Neutrophil (primary cell): ENCODE results near the gene CTCFL.
A peak's percentile ranks its signal among the peaks of the same experiment; 100 is the strongest.

Source experiments
- H3K27ac ChIP-seq: fragments of 200-600 bp; sonication (generic); 2 replicates; pipeline ENCODE4 v1.5.1; 2016; ENCODE audit warnings: mild to moderate bottlenecking, moderate library complexity
- H3K27me3 ChIP-seq: fragments of 200-600 bp; sonication (generic); 2 replicates; pipeline ENCODE4 v1.6.0; 2016; ENCODE audit warnings: mild to moderate bottlenecking
- H3K36me3 ChIP-seq: fragments of 200-600 bp; sonication (generic); 2 replicates; pipeline ENCODE4 v1.5.1; 2017
- H3K4me1 ChIP-seq, 2 experiments: fragments of 200-600 bp in 1 of 2; sonication (generic) in 1 of 2; 1 replicate in 1 of 2; 2 replicates in 1 of 2; pipeline versions ENCODE4 v1.5.1 to v1.6.1; 2013 to 2016; ENCODE audit warnings: low read depth in 1 of 2, low read length in 1 of 2, mild to moderate bottlenecking in 1 of 2, moderate library complexity in 1 of 2; ENCODE audit not compliant: control insufficient read depth in 1 of 2, insufficient read depth in 1 of 2
- H3K4me3 ChIP-seq, 2 experiments: fragments of 200-600 bp in 1 of 2; sonication (generic) in 1 of 2; 1 replicate in 1 of 2; 2 replicates in 1 of 2; pipeline ENCODE4 v1.5.1; 2013 to 2016; ENCODE audit warnings: low read depth in 1 of 2, low read length in 1 of 2, mild to moderate bottlenecking in 1 of 2, moderate library complexity in 1 of 2
- H3K9me3 ChIP-seq: fragments of 200-600 bp; sonication (generic); 2 replicates; pipeline ENCODE4 v1.5.1; 2016
- TF ChIP-seq, protein P1 (sequence below): fragments of 200-600 bp; sonication (generic); IDR thresholded peaks from 2 replicates; pipeline ENCODE4 v1.5.1; 2016; ENCODE audit warnings: antibody characterized with exemption

The CTCFL gene

DNA sequence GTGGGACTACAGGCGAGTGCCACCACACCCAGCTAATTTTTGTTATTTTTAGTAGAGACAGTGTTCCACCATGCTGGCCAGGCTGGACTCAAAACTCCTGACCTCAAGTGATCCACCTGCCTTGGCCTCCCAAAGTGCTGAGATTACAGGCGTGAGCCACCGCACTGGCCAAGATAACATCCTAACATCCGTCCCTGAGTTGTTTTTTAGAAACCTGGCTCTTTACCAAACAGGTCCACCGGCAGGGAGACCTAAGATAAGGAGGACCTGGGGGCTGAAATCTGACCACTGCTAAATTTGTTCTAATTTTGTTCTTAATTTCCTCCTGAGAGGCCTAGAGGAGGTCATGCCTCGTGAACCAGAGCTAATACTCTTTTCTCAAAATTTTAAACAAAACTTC is 20.5 kb downstream of the CTCFL start:
- peaks cover 83% of the 10 kb centered on the region for H3K27me3 ChIP-seq
- no peaks in the 10 kb centered on the region for H3K9me3 ChIP-seq
- peaks cover 19 to 25% of the 10 kb centered on the region in 2 experiments for H3K4me1 ChIP-seq
- no peaks in the 10 kb centered on the region for H3K36me3 ChIP-seq
- H3K27ac ChIP-seq: no peak overlapping the region
- TF ChIP-seq, protein P1, sequence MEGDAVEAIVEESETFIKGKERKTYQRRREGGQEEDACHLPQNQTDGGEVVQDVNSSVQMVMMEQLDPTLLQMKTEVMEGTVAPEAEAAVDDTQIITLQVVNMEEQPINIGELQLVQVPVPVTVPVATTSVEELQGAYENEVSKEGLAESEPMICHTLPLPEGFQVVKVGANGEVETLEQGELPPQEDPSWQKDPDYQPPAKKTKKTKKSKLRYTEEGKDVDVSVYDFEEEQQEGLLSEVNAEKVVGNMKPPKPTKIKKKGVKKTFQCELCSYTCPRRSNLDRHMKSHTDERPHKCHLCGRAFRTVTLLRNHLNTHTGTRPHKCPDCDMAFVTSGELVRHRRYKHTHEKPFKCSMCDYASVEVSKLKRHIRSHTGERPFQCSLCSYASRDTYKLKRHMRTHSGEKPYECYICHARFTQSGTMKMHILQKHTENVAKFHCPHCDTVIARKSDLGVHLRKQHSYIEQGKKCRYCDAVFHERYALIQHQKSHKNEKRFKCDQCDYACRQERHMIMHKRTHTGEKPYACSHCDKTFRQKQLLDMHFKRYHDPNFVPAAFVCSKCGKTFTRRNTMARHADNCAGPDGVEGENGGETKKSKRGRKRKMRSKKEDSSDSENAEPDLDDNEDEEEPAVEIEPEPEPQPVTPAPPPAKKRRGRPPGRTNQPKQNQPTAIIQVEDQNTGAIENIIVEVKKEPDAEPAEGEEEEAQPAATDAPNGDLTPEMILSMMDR: no peak
- H3K4me3 ChIP-seq: no peak overlapping the region

DNA sequence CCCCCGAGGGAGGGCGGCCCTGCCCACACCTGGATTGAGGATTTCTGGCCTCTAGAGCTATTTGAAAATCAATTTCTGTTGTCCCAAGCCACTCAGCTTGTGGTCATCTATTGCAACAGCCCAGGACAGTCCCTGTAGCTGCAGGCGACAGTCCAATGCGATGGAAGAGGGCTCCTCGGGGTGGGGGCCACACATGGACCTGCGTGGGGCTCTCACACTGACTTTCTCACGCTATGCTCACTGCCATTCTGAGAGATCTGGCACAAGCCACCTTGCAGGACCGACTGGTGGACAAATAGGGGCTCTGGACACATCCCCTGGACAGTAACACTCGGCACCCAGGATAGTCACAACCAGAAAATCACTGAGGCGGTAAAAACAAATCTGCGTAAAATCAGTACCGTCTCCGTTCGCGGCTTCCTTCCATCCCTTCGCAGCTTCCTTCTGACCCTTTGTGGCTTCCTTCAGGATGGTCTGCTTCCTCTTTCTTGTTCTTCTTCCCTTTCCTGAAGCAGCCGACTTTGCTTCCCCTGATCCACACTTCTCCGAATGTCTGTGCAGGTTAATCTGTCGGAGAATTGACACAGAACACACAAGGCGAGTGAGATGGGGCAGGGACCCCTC is 21.8 kb downstream of the CTCFL start:
- Histone ChIP-seq H3K4me3 (peak overlapping the region; percentile 33 to 37), H3K9me3 (no peaks in the 10 kb centered on the region), H3K36me3 (no peaks in the 10 kb centered on the region), H3K27ac (peak overlapping the region; percentile 79), H3K4me1 (peaks cover 29 to 36% of the 10 kb centered on the region in 2 experiments), H3K27me3 (peaks cover 76% of the 10 kb centered on the region)
- TF ChIP-seq, protein P1: no peak

DNA sequence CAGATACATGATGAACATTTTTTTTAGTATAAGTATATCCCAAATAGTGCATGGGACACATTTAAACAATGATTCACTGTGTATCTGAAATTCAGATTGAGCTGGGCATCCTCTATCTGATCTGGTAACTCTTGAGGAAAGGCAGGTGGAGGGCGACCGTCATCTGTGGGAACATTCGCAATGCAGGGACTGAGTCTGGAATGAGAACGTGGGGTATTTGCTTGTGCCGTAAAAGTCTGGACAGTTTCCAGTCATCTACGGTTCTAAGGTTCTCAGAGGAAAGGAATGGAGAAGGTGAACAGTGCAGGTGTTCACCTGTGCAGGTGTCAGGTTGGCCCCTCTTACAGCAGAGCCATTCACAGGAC is 22.6 kb downstream of the CTCFL start:
- Histone ChIP-seq H3K27ac (peak overlapping the region; percentile 79), H3K27me3 (peaks cover 73% of the 10 kb centered on the region), H3K9me3 (no peaks in the 10 kb centered on the region), H3K4me1 (peaks cover 31 to 40% of the 10 kb centered on the region in 2 experiments), H3K4me3 (peak overlapping the region in 1 of 2 experiments; percentile 33), H3K36me3 (no peaks in the 10 kb centered on the region)
- TF ChIP-seq, protein P1: no peak

DNA sequence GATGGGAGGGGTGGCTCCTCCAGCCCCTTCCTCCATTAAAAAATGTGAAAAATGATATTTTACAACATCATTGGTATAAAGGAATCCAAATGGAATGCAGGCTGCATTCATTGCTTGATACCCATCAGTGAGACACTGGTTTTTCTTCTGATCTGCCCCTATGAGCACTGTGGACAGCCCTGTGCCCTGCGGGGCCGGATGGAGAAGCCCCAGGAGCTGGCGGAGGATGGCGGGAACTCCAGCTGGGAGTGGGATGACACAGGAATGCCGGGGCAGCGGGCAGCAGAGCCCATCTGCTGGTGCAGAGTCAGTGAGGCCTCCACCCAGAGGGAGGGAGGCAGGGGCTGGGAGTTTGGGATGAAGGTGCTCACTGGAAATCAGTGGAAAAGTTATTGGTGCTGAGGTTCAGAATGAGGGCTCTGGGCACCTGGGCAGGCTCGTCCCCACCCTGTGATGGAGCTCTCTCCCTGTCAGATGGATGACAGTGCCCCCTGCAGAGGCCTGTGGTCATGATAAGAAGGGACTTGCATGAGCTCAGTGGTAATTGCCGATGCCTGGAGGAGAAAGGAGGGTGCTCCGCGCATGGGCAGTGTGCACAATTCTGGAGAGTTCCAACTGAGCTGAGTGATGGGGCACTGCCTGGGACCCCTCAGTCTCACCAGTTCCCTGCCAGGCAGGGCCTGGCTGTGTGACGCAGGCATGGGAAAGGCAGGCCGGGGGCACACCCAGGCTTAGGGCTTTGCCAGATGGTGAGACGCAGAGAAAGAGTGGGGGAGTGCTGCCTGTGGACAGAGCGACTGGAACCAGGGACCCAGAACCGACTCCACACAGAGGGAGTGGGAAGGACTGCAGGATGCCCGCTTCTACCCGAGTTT is 23.2 kb downstream of the CTCFL start:
- Histone ChIP-seq H3K36me3 (no peaks in the 10 kb centered on the region), H3K27me3 (peaks cover 73% of the 10 kb centered on the region), H3K4me1 (peaks cover 31 to 40% of the 10 kb centered on the region in 2 experiments), H3K9me3 (no peaks in the 10 kb centered on the region), H3K27ac (no peak overlapping the region), H3K4me3 (no peak overlapping the region)
- TF ChIP-seq, protein P1: no peak

DNA sequence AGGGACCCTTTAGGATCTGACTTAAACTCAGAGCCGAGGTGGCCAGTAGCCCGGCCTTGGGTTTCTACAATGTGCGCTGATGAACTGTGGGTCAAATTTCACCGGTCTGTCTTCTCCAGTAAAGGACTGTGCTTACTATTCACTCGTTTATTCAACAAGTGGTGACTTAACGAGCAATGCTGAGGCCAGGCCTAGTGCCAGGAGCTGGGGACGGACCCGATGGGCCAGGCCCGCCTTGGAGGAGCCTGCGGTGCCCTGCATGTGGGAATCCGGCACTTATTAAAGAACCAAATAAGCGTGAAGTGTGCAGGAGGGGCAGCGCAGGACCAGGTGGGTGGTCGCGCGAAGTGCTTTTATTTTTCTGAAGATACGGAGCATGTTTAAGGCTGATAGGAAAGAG is 24.0 kb downstream of the CTCFL start:
- Histone ChIP-seq H3K36me3 (no peaks in the 10 kb centered on the region), H3K9me3 (no peaks in the 10 kb centered on the region), H3K4me3 (no peak overlapping the region), H3K27ac (no peak overlapping the region), H3K27me3 (peaks cover 70% of the 10 kb centered on the region), H3K4me1 (peaks cover 31 to 40% of the 10 kb centered on the region in 2 experiments)
- TF ChIP-seq, protein P1: no peak
